Keratinocyte (primary cell): ENCODE data around the gene CDC14B. TPM values are rescaled to one million over a fixed set of nuclear protein-coding genes. Genes with fewer than 3 reads are reported as not detected.

ENCODE experiments used
- DNase-seq: peaks from one replicate; pipeline ENCODE4 v3.0.0-alpha.2; 2011; ENCODE audit warnings: low read depth, missing footprints, low spot score
- FAIRE-seq: peaks from 2 replicates; lab custom pipeline; 2011; peaks lifted over from hg19 to GRCh38; lab: Jason Lieb, UNC
- H2AFZ ChIP-seq: 2 replicates; pipeline ENCODE4 v1.6.0; 2012; ENCODE audit warnings: low read length, control low read depth, inconsistent platforms; ENCODE audit not compliant: control insufficient read depth
- H3K27ac ChIP-seq: 2 replicates; pipeline ENCODE4 v1.5.1; 2011; ENCODE audit warnings: low read length; ENCODE audit not compliant: control insufficient read depth, insufficient read depth
- H3K27me3 ChIP-seq: 3 replicates; pipeline ENCODE4 v1.6.0; 2011; ENCODE audit warnings: low read length; ENCODE audit not compliant: control insufficient read depth, insufficient read depth; ENCODE audit errors: extremely low read depth
- H3K36me3 ChIP-seq, 2 experiments: 2 replicates in 1 of 2; 3 replicates in 1 of 2; pipeline ENCODE4 v1.5.1; 2011; ENCODE audit warnings: low read length in 2 of 2, mild to moderate bottlenecking in 1 of 2; ENCODE audit not compliant: control insufficient read depth in 2 of 2, insufficient read depth in 2 of 2; ENCODE audit errors: extremely low read depth in 1 of 2
- H3K4me1 ChIP-seq: 3 replicates; pipeline ENCODE4 v1.5.1; 2011; ENCODE audit warnings: low read length; ENCODE audit not compliant: control insufficient read depth, insufficient read depth; ENCODE audit errors: extremely low read depth
- H3K4me2 ChIP-seq: 3 replicates; pipeline ENCODE4 v1.6.0; 2011; ENCODE audit warnings: low read depth, low read length; ENCODE audit not compliant: control insufficient read depth, insufficient read depth; ENCODE audit errors: extremely low read depth
- H3K4me3 ChIP-seq, 3 experiments: fragments of 200-600 bp in 1 of 3; sonication (generic) in 1 of 3; 2 replicates in 2 of 3; 3 replicates in 1 of 3; pipeline ENCODE4 v1.5.1; 2011 to 2016; ENCODE audit warnings: low read length in 3 of 3, mild to moderate bottlenecking in 3 of 3, control low read depth in 2 of 3, inconsistent platforms in 1 of 3, low read depth in 1 of 3, mixed read lengths in 1 of 3, mixed run types in 1 of 3, moderate library complexity in 1 of 3; ENCODE audit not compliant: control insufficient read depth in 2 of 3, insufficient read depth in 2 of 3; ENCODE audit errors: extremely low read depth in 1 of 3
- H3K79me2 ChIP-seq: 2 replicates; pipeline ENCODE4 v1.6.0; 2012; ENCODE audit warnings: low read length; ENCODE audit not compliant: control insufficient read depth, insufficient read depth
- H3K9ac ChIP-seq: 3 replicates; pipeline ENCODE4 v1.6.0; 2011; ENCODE audit warnings: low read length; ENCODE audit not compliant: control insufficient read depth, insufficient read depth; ENCODE audit errors: extremely low read depth
- H3K9me1 ChIP-seq: 3 replicates; pipeline ENCODE4 v1.6.0; 2011; ENCODE audit warnings: low read length; ENCODE audit not compliant: control insufficient read depth, insufficient read depth; ENCODE audit errors: extremely low read depth
- H3K9me3 ChIP-seq: 2 replicates; pipeline ENCODE4 v1.5.1; 2012; ENCODE audit warnings: low read depth, low read length; ENCODE audit not compliant: control insufficient read depth
- H4K20me1 ChIP-seq: 3 replicates; pipeline ENCODE4 v1.6.0; 2011; ENCODE audit warnings: low read length; ENCODE audit not compliant: control insufficient read depth, insufficient read depth; ENCODE audit errors: extremely low read depth
- EZH2 ChIP-seq: IDR thresholded peaks from one replicate; pipeline ENCODE4 v1.6.1; 2012; ENCODE audit warnings: inconsistent platforms, mild to moderate bottlenecking, low read length, moderate library complexity
- dilution Hi-C: fragments of 300-500 bp; cut with MboI; formaldehyde crosslinking; loops from one replicate; pipeline ENCODE4 v1.7.0; 2020; ENCODE audit warnings: low sequenced_read_pairs; ENCODE audit not compliant: extremely low pct_ligation_motif_present
- polyA plus RNA-seq, 5 experiments: library from polyadenylated mRNA; depleted of rRNA in 3 of 5; stranded (reverse) in 3 of 5; stranded (forward) in 1 of 5; unstranded in 1 of 5; fragments of >200 nt; gene quantifications; 1 replicate in 1 of 5; 2 replicates in 3 of 5; 3 replicates in 1 of 5; pipeline versions ENCODE4 v1.2.1 to v1.2.3, GENCODE V29; 2011 to 2012; ENCODE audit warnings: missing spikeins in 2 of 5, low read depth in 1 of 5, low replicate concordance in 1 of 5
- TF ChIP-seq, protein P1 (sequence below), 3 experiments: IDR thresholded peaks in 1 of 3; conservative IDR thresholded peaks in 1 of 3; optimal IDR thresholded peaks in 1 of 3; 2 replicates in 2 of 3; 3 replicates in 1 of 3; pipeline versions ENCODE3 to v1.5.1; 2011; ENCODE audit warnings: low read length in 3 of 3, mild to moderate bottlenecking in 3 of 3, moderate library complexity in 2 of 3, control low read depth in 1 of 3, inconsistent platforms in 1 of 3; ENCODE audit not compliant: insufficient read depth in 2 of 3; ENCODE audit errors: extremely low read depth in 1 of 3

Gene CDC14B
- polyA plus RNA-seq, 1 donor (not counting 4 experiments of a cell fraction or from before 2014, with no cell fraction given) = 7.5 TPM

DNA sequence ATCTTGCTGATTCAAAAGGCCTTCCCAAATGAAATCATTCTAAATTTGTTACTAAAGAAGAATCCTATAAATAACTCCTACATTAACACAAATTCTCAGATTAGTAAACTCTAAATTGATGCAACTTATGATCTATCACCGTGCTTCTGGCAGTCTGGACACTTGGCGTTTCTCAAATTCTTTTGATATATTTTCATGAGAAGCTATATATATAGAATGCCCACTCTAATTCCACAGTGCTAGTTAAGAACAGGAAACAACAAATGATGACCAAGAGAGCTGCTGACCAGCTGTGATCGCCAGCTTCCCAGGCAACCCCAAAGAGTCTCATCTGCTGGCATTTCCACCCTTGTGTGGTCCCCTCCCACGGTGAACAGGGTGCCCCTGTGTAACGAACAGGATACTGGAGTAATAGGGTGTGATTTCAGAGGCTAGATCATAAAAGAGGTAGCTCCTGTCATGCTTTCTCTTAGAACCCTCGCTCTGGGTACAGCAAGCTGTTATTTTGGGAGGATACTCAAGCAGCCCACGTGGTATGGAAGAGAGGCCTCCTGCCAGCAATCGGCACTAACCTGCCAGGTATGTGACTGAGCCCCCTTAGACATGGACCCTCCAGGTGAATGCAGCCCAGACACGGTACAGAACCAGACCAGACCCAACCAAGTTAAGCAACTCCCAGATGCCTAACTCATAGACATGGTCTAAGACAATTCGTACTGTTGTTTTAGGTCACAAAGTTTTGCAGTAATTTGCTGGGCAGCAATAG, 64.7 kb downstream of the CDC14B start:
- FAIRE-seq (no peak), DNase-seq (no peak)
- H3K27me3 ChIP-seq = no peaks in the 10 kb centered on the region
- no peaks in the 10 kb centered on the region for H3K9me3 ChIP-seq
- H3K36me3 ChIP-seq = peaks cover 0 to 2% of the 10 kb centered on the region in 2 experiments
- no peaks in the 10 kb centered on the region for H3K4me1 ChIP-seq
- no peak overlapping the region for H2AFZ ChIP-seq
- no peak overlapping the region for H3K4me2 ChIP-seq
- H3K79me2 ChIP-seq = no peaks in the 10 kb centered on the region
- dilution Hi-C loops = no loop called here
- TF ChIP-seq, protein P1, sequence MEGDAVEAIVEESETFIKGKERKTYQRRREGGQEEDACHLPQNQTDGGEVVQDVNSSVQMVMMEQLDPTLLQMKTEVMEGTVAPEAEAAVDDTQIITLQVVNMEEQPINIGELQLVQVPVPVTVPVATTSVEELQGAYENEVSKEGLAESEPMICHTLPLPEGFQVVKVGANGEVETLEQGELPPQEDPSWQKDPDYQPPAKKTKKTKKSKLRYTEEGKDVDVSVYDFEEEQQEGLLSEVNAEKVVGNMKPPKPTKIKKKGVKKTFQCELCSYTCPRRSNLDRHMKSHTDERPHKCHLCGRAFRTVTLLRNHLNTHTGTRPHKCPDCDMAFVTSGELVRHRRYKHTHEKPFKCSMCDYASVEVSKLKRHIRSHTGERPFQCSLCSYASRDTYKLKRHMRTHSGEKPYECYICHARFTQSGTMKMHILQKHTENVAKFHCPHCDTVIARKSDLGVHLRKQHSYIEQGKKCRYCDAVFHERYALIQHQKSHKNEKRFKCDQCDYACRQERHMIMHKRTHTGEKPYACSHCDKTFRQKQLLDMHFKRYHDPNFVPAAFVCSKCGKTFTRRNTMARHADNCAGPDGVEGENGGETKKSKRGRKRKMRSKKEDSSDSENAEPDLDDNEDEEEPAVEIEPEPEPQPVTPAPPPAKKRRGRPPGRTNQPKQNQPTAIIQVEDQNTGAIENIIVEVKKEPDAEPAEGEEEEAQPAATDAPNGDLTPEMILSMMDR (optimal IDR thresholded peaks at IDR 0.05 in 1 of 3, IDR thresholded peaks at IDR 0.05 in 1 of 3, conservative IDR thresholded peaks at IDR 0.05 in 1 of 3; ENCODE audit: extremely low read depth in 1 of 3, insufficient read depth in 2 of 3, low read length in 3 of 3) = no peak
- TF ChIP-seq EZH2 = no peak
- peaks cover 3% of the 10 kb centered on the region for H3K9me1 ChIP-seq
- H4K20me1 ChIP-seq = no peaks in the 10 kb centered on the region
- H3K27ac ChIP-seq = no peak overlapping the region
- H3K9ac ChIP-seq = no peak overlapping the region
- no peak overlapping the region for H3K4me3 ChIP-seq

DNA sequence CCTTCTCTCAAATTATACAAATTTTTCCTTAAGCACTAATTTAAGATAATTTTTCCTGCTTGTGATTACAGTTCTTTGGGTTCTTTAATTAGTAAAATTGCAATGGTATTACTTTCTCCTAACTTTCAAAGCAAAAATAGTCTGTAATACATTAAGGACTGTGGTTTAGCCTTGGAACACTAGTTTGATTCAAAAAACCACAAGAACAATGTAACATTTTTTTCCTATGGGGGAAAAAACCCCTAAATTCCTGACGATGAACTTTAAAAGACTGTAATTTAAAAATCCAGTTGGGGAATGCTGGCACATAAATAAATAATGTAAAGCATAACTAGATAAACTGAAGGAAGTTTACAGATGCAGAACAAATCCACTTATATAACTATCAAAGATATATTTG, 65.3 kb downstream of the CDC14B start:
- H3K27ac ChIP-seq = no peak overlapping the region
- TF ChIP-seq EZH2 = no peak
- TF ChIP-seq, protein P1 (optimal IDR thresholded peaks at IDR 0.05 in 1 of 3, IDR thresholded peaks at IDR 0.05 in 1 of 3, conservative IDR thresholded peaks at IDR 0.05 in 1 of 3; ENCODE audit: extremely low read depth in 1 of 3, insufficient read depth in 2 of 3, low read length in 3 of 3) = no peak
- H3K4me3 ChIP-seq = no peak overlapping the region
- H2AFZ ChIP-seq = no peak overlapping the region
- peaks cover 3% of the 10 kb centered on the region for H3K9me1 ChIP-seq
- FAIRE-seq (no peak), DNase-seq (no peak)
- no peak overlapping the region for H3K9ac ChIP-seq
- no peaks in the 10 kb centered on the region for H3K79me2 ChIP-seq
- no peak overlapping the region for H3K4me2 ChIP-seq
- no peaks in the 10 kb centered on the region for H3K27me3 ChIP-seq
- no peaks in the 10 kb centered on the region for H3K4me1 ChIP-seq
- dilution Hi-C loops = no loop called here
- H4K20me1 ChIP-seq = no peaks in the 10 kb centered on the region
- no peaks in the 10 kb centered on the region for H3K9me3 ChIP-seq
- H3K36me3 ChIP-seq = peaks cover 0 to 2% of the 10 kb centered on the region in 2 experiments
